Hematopoietic multipotent progenitor cell (in vitro differentiated cells): ENCODE measurements around the gene PMM1. TPM values are rescaled to one million over a fixed set of nuclear protein-coding genes. Genes with fewer than 3 reads are reported as not detected.
"Not testable (repeated sequence)": the region's sequence is repeated elsewhere in the genome, so short reads cannot be mapped to it uniquely, and the experiment has no call there.

Experiments used
- DNase-seq, 3 donors: peaks; one replicate each; pipeline ENCODE4 v3.0.0-alpha.2; 2011 to 2015; ENCODE audit warnings: low read depth in 2 of 3, low spot score in 2 of 3
- total RNA-seq: library from RNA; depleted of rRNA; stranded (reverse); fragments of >200 nt; gene quantifications from one replicate; pipeline ENCODE4 v1.2.3, GENCODE V29; 2012

PMM1 gene
- total RNA-seq, 1 donor = 2.7 TPM

DNA sequence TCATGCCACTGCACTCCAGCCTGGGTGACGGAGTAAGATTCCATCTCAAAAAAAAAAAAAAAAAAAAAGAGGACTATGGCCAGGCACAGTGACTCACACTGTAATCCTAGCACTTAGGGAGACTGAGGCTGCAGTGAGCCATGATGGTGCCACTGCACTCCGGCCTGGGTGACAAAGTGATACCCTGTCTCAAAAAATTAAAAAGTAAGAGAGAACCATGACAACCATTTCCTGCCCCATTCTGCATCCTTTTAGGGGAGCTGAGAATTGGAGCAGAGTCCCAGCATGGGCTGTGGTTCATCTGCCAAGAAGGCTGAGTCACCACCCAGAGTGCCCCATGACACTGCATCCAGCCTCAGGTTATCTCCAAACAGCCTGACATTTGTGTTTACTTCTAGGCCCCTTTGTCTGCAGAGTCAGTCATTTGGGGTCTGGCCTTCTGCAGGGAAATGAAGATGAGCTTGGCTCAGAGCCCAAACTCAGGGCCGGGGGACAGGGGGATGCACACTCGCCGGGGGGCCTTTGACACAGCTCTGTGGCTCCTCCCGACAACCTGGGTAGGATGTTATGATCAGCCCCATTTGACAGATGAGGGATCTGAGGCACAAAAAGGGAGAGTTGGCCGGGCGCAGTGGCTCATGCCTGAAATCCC lies 24.1 kb downstream of the PMM1 start:
- peak in 2 of 3 donors; percentile 81 to 82 for DNase-seq

DNA sequence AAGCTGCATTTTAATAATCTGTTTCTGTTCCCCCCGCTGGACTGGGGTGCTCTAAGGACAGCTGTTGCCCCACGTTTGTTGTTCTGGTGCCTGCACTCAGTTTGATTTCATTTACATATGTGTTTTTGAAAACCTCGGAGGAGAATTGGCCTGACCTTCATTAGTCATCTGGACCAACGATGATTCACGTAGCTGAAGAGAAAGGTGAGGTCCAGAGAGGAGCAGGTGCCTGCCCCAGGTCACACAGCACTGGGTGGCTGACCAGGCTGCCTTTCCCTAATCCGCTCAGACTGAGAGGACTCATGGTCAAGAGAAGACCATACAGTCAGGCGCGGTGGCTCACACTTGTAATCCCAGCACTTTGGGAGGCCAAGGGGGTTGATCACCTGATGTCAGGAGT lies 25.1 kb downstream of the PMM1 start:
- no peak for DNase-seq

DNA sequence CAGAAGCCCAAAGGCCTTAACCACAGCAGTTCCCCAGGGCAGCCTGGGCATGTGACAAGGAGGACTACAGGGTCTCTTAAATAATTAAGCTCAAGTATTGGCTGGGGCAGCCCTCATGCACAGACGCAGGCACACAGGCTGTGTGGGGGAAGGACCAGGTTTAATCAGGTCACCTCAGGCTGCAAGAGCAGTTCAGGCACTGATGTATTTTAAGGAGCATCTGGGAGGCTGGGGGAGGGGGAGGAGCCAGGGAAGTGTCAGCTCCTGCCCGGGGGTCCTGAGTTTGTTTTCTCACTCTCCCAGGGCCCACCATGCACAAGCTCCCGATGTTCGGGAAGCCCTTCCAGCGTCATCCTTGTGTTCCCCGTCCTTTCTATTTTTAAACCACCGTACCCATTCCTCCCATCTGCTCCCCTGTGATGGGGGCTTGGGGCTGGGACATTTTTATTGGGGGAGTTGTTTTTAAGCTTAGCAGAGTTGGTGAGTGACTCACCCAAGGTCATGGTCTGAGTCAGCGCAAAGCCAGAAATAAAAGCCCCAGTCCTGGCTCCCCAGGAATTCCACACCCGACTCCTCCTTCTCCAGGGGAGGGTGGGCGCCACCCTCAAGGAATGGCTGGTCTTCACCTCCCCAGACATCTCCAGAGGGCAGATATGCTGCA lies 26.5 kb downstream of the PMM1 start:
- no peak for DNase-seq

DNA sequence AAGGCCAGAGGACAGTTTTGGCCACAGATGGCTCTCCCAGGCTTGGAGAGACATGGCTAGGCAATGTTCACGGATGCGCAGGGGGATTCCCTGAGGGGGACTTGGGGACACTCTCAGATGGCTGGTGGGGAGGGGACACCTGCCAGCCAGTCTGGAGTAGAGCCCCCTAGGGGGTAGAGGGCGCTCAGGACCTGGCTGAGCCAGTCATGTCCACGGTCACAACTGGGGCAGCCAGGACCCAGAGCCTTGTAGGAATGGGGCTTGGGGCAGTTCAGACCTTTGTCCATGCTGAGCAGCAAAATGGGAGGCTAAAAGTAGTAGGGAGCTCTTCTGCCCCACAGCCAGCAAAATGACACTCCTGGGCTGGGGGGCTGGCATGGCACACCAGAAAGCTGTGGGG lies 27.2 kb downstream of the PMM1 start:
- DNase-seq = no peak

DNA sequence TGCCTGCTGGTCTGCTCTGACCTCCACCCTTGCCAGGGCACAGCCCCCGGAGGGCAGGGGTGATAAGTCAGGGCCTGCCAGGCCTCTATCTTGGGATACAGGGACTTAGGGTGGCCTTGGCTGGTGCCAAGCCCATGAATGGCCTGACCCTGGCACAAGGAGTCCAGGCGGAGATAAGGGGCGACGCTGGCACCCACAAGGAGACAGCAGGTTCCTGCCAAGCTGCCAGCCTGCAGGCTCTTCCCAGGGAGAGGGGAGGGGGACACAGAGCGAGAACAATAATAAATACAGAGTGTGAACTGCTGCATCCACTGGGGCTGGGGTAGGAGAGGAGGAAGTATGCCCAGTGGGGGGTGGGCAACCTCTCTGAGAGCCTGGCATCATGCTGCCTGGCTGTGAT lies 27.9 kb downstream of the PMM1 start:
- DNase-seq = no peak

DNA sequence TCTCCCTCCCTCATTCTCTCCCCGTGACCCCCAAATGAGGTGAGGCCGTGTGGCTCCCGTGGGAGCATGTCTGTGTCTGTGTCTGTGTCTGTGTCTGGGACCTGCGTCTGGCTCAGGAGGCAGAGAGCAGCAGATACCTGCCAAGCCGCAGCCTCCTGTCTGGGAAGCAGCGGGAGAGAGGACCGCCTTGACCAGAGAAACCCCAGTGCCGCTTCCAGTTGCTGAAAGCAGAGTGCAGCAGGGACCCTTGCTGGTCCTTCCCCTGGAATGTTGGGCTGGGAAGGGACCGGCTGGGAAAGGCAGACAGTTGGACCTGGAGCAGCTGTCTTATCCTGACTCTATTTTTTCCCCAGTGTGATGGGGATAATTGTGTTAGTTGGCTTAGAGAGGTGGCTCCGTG lies 28.3 kb downstream of the PMM1 start:
- DNase-seq = no peak

DNA sequence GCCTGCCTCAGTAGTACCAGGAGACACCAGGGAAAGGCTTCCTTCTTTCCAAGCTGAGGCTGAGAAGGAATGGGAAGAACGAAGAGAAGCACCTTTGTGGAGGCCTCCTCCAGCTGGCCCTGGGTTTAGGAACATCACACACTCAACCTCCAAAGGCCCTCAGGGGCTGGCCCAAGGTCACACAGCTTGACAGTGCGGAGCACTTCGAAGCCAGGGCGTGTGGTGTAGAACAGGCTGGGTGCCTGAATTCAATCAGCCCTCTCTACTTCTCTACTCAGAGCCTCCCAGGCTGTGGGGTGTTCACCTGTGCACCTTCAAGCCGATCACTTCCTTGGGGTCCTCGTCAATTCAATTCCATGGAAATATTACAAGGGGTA lies 29.6 kb downstream of the PMM1 start:
- DNase-seq = no peak

DNA sequence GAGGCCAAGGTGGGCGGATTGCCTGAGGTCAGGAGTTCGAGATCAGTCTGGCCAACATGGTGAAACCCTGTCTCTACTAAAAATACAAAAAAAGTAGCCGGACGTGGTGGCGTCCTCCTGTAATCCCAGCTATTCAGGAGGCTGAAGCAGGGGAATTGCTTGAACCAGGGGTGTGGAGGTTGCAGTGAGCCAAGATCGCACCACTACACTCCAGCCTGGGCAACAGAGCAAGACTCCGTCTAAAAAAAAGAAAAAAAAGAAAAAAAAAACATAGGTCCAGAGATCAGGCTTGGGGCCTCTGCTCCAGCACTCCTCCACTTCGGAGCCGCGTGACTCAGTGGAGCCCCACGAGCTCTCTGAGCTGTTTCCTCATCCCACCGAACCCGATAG lies 31.4 kb downstream of the PMM1 start:
- DNase-seq = not testable (repeated sequence)

DNA sequence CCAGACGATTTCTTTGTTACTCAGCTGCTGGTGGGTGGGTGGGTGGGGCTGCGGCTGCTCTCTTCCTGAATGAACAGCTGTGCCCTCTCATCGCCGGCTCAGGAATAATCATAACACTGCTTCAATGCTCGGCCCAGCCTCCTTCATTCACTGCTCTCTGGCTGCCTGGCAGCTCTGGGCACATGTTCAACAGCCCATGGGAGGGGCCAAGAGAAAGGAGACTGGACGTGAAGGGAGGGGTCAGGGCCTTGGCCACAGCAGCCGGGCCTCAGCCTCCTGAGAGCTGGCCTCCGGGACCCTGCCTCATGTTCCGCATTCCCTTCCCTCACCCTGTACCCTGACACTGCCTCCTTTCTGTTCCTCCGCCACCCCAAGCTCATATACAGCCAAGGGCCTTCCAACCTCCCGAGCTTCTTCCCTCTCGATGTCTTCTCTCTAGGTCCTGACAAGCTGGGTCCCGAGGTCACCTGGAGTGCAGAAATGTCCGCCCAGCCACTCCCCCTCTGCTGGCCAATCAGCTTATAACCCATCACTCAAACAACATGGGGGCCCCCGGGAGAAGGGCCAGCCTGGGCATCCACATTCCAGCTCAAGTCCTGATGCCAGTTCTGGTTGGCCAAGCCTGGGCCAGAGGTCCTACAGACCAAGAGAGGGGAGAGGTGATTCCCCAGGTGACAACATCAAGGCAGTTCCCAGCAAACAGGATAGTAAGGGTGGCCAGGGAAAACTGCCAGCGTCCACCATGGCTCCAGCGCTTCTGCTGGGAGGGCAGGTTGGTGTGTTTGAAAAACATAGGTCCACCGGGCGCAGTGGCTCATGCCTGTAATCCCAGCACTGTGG lies 32.0 kb downstream of the PMM1 start:
- peak in 1 of 3 donors; percentile 33 for DNase-seq

DNA sequence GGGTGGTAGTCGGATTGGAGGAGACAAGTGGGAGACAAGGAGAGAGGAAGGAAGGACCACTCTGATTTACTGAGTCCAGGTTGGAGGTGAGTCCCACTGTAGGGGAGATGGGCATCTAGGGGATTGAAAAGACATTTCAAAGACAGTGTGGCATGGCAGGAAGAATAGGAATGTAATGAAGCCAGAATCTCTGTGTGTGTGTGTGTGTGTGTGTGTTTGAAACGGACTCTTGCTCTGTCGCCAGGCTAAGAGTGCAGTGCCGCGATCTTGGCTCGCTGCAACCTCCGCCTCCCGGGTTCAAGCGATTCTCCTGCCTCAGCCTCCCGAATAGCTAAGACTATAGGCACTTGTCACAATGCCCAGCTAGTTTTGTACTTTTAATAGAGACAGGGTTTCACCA lies 33.1 kb downstream of the PMM1 start:
- no peak for DNase-seq

DNA sequence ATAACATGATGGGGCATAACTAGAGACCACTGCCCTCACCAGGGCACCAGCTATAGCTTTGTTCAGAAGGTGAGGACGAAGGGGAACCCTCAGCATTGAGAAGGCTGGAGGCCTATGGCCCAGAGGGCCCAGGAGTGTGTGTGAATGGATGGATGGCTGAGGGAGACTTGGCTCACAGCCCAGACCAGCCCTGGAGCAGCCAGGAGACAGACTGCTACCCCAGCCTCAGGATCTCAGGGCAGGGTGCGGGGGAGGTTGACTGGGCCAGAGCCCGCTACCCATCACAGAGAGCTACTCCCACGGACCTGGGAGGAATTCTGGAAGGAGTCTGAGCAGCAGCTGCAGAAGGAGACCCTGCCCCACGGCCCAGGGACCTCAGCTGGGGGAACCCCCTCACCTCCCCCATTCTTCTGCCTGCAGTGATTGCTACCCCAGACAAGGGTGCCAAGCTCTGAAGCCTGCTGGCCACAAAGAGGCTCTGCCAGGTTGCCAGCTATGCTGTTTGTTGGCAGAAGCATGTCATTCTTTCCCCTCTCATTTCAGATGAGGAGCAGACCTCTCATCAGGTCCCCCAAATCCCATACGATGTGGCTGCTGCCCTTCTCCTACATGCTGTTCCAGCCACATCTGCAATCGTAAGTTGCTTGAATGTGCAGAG lies 34.2 kb downstream of the PMM1 start:
- no peak for DNase-seq

DNA sequence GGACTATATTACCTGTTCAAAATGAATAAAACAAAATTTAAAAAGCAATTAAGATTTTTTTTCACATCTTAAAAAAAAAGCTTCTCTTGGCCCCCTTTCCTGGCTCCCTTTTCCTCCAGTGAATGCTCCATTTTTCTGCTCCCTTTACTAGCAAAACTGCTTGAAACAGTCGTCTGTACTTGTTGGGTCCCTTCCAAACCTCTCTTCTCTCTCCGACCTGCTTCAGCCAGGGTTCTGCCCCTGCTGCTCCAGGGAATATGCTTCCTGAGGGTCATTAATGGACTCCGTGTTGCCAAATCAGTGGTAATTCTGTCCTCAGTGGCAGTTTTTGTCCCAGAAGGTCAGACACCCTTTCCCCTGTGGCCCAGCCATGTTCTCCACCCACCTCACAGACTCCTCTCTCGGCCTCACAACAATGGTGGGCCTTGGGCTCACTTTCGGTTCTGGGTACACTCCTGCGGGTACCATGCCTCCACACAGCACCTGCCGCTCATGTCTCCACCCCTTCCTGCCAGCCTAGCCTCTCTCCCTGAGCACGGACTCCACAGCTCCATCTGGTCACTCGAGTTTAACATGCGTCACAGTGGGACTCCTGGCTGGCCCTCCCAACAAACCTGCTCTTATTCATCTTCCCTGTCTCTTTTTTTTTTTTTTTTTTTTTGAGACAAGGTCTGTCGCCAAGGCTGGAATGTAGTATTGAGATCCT lies 37.6 kb downstream of the PMM1 start:
- DNase-seq = no peak

DNA sequence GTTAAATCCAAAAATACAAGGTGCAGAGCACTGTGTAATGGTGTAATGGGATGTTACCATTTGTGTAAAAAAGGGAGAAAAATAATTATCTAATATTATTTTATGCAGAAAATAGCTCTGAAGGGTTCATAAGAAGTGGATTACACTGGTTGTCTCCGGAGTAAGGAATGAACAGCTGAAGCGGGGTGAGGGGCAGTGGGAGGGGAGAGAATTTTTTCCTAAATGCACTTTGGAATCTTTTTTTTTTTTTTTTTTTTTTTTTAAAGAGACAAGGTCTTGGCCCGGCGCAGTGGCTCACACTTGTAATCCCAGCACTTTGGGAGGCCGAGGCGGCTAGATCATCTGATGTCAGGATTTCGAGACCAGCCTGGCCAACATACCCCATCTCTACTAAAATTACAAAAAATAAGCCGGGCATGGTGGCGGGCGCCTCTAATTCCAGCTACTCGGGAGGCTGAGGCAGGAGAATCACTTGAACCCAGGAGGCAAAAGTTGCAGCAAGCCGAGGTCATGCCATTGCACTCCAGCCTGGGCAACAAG lies 38.6 kb downstream of the PMM1 start:
- no peak for DNase-seq

DNA sequence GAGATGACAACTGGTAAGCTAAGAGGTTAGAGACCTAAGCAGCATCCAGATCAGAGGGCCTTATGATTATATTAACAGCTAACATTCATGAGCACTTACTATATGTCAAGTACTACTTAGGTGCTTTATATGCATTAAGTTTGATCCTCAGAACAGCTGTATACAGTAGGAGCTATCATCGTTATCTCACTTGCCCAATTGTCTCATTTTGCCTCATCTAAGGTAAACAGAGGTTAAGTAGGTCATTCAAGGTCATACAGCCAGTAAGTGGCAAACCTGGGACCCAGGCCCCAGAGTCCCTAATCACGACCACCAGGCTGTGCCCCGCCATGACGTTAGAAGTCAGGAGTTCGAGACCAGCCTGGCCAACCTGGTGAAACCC lies 40.8 kb downstream of the PMM1 start:
- DNase-seq = no peak

DNA sequence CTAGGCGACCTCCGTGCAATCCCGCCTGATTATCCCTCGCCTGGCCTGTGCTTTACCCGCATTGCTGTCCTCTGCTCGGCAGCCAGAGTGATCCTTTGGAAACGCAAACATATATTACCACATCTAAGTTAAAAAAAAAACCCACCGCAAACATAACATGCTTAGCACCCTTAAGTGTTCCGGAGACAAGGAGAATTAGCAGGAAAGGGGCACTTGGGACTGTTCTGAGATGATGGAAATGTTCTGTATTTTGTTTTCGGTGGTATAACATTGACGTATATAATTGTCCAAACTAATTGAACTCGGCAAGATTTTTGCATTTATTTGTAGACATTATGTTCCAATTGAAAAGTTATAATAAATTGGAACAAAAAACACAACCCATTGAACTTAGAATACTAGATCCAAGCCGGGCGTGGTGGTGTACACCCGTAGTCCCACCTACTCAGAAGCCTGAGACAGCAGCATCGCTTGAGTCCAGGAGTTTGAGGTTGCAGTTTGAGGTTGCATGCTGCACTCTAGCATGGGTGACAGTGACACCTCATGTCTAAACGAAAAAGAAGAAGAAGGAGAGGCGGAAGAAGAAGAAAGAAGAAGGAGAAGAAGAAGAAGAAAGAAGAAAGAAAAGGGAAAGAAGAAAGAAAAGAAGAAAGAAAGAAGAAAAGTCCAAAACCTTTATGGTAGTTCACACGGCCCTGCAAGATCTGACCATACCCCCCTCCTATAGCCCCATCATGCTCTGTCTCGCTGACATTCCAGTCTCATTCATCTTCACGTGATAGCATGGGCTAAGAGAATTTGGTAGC lies 44.8 kb downstream of the PMM1 start:
- DNase-seq = peak in 1 of 3 donors; percentile 26

DNA sequence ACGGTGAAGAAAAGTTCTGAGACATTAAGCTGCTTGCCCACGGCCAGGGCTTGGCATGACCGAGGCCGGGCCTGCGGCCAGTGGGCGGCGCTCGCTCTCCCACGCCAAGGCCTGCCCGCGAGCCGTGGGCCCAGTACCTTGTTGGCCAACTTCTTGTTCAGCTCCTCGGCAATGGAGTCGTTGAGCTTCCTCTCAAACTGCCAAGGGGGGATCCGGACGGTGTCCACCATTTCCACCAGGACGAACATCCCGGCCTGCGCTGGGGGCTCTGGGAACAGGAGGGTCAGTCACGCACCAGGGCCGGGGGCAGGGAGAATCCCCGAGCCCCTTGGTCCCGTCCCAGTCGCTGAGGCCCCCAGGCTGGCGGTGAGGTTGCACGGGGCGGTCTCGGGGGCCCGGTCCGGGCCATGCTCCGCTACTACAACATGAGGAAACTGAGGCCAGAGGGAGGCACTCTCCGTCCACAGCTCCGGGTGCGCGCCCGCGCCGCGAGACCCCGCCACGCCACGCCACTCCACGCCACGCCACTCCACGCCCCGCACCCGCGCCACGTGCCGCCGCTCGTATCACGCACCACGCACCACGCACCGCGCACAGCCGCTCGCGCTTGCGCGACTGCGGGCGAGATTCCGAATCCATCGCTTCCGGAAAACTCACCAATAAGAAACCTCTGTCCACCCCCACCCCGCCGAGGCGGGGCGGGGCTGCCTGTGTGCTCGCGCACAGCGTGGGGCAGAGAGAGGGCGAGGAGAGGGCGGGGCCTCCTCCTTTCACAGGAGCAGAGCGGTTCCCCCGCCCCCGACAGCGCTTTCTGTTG lies 45.6 kb downstream of the PMM1 start, which contains the start of gene POLR3H:
POLR3H (minus strand) TSS at position 617 of the 817 bp plus-strand sequence; CDS start at position 248, 369 bp downstream.
- DNase-seq = peak; percentile 85 to 96 (median 96)

DNA sequence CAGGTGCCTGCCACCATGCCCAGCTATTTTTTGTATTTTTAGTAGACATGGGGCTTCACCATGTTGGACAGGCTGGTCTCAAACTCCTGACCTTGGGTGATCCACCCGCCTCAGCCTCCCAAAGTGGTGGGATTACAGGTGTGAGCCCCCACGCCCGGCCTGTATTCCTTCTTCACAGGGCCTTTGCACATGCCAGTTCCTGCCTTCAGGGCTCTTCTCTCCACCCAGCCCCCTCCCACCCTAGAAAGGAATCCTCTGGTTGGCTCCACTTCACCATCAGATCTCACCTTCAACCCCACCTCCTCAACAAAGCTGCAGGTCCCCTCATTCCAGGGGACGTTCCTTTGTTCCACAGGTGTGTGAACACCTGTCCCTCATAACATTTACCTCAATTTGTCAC lies 47.4 kb downstream of the PMM1 start:
- DNase-seq = no peak

DNA sequence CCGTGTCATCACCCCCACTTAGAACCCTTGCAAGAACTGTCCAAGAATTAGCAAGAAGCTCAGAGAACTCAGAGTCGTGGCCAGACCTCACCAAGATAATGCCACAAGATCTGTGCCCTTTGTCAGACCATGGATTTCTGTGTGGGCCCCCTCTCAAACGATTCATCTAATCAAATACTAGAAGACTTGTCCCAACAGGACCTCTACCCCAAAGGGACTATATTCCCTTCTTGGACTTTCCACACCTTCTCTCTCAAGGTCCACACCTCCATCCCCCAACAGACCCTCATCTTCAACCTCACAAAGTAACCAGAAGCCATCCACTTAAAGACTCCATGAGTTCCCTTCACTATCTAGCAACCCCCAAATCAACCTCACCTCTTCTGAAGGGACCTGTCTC lies 48.2 kb downstream of the PMM1 start:
- no peak for DNase-seq

DNA sequence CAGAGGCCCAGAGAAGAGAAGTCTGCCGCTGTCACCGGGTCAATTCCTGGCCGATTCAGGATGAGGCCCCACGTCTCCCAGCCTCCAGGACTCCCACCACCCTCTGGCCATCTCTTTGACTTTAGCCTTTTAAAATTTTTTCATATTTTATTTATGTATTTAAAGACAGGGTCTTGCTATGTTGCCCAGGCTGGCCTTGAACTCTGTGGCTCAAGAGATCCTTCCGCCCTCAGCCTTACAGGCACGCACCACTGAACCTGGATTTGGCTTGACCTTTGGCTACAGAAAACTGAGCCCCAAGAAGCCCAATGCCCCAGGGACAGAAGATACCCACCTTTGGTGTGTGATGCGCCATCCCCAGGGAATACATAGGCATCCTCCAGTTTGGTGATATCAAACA lies 49.3 kb downstream of the PMM1 start:
- DNase-seq = no peak
